HG03571 (cell line): ENCODE data around the gene ANKRD34A.
A peak's percentile ranks its signal among the peaks of the same experiment; 100 is the strongest.

ENCODE experiments used
- ATAC-seq: cut with Tn5 transposase; IDR thresholded peaks from one replicate; pipeline ENCODE4 v1.9.1; 2021; ENCODE audit not compliant: unreplicated experiment

Gene ANKRD34A

GRCh38 chr1:145974721-145975120 is 10.3 kb upstream of the ANKRD34A start:
- no peak for ATAC-seq

GRCh38 chr1:145972580-145972979 is 8.2 kb upstream of the ANKRD34A start:
- ATAC-seq = no peak

GRCh38 chr1:145967288-145967687 is 2.9 kb upstream of the ANKRD34A start:
- ATAC-seq = no peak

GRCh38 chr1:145965119-145965744 is 857 bp upstream of the ANKRD34A start:
- no peak for ATAC-seq

- ATAC-seq = no peak
These were observed 933 bp downstream of the ANKRD34A start for GRCh38 chr1:145963265-145964019.

GRCh38 chr1:145962157-145963102 is 1.9 kb downstream of the ANKRD34A start:
- ATAC-seq = no peak

- no peak for ATAC-seq
These were observed 2.8 kb downstream of the ANKRD34A start for GRCh38 chr1:145961425-145962156.

- no peak for ATAC-seq
These were observed 3.3 kb downstream of the ANKRD34A start for GRCh38 chr1:145961109-145961424.

- no peak for ATAC-seq
These were observed 3.8 kb downstream of the ANKRD34A start for GRCh38 chr1:145960468-145961108.

GRCh38 chr1:145959957-145960467 is 4.4 kb downstream of the ANKRD34A start:
- no peak for ATAC-seq

- ATAC-seq = no peak
These were observed 5.0 kb downstream of the ANKRD34A start for GRCh38 chr1:145959333-145959732.

- ATAC-seq = no peak
These were observed 5.6 kb downstream of the ANKRD34A start for GRCh38 chr1:145958734-145959133.

- peak; percentile 80 for ATAC-seq
These were observed 6.7 kb downstream of the ANKRD34A start, which contains the start of gene LIX1L for GRCh38 chr1:145957443-145958319. Gene LIX1L (minus strand): TSS chr1:145958017. CDS start chr1:145957927, 90 bp downstream.

GRCh38 chr1:145956781-145957442 is 7.5 kb downstream of the ANKRD34A start:
- no peak for ATAC-seq

- ATAC-seq = no peak
These were observed 8.0 kb downstream of the ANKRD34A start for GRCh38 chr1:145956361-145956760.

GRCh38 chr1:145955436-145955835 is 8.9 kb downstream of the ANKRD34A start:
- no peak for ATAC-seq

GRCh38 chr1:145953861-145954260 is 10.5 kb downstream of the ANKRD34A start:
- no peak for ATAC-seq

- ATAC-seq = no peak
These were observed 11.5 kb downstream of the ANKRD34A start for GRCh38 chr1:145952903-145953302.

- no peak for ATAC-seq
These were observed 12.8 kb downstream of the ANKRD34A start for GRCh38 chr1:145951526-145951925.
